ENCODE measurements around the gene ANXA1. TPM values are rescaled to one million over a fixed set of nuclear protein-coding genes. Genes with fewer than 3 reads are reported as not detected.
A peak's percentile ranks its signal among the peaks of the same experiment; 100 is the strongest.

ANXA1 gene
- total RNA-seq, 1 experiment from 2014 or later, result 486 TPM

- Histone ChIP-seq H4K20me1 (ENCODE audit: insufficient read depth) (no peaks in the 10 kb centered on the region), H3K79me2 (ENCODE audit: insufficient read depth, low read length) (no peaks in the 10 kb centered on the region), H3K9ac (ENCODE audit: low read length) (no peak overlapping the region), H2AFZ (ENCODE audit: low read depth, low read length, poor library complexity, severe bottlenecking) (peak overlapping the region; percentile 39), H3K9me2 (ENCODE audit: insufficient read depth) (no peaks in the 10 kb centered on the region; the same call in 1 of the 2 replicates), H3K27ac (ENCODE audit: low read depth, low read length) (no peak overlapping the region), H3K27me3 (ENCODE audit: insufficient read depth, low read length) (no peaks in the 10 kb centered on the region), H3K4me1 (ENCODE audit: control insufficient read depth in 1 of 2, insufficient read depth in 2 of 2, low read length in 2 of 2) (peaks cover 41 to 63% of the 10 kb centered on the region in 2 experiments), H3K36me3 (ENCODE audit: control insufficient read depth in 1 of 2, insufficient read depth in 2 of 2, low read length in 2 of 2) (no peaks in the 10 kb centered on the region), H3K4me2 (ENCODE audit: low read length) (peak overlapping the region; percentile 68; the same call in 1 of the 2 replicates), H3K4me3 (replicated peaks in 1 of 2; ENCODE audit: low read depth in 1 of 2, low read length in 2 of 2) (no peak overlapping the region), H3K9me3 (ENCODE audit: control insufficient read depth in 1 of 2, insufficient read depth in 1 of 2, low read depth in 1 of 2, low read length in 2 of 2) (no peaks in the 10 kb centered on the region)
- TF ChIP-seq ELF1 (IDR thresholded peaks at IDR 0.05; ENCODE audit: borderline replicate concordance, low read depth) (no peak), RAD21 (IDR thresholded peaks at IDR 0.05; ENCODE audit: low read depth) (no peak), ATF3 (IDR thresholded peaks at IDR 0.05) (no peak), EGR1 (IDR thresholded peaks at IDR 0.05; ENCODE audit: low read depth) (no peak), SRF (IDR thresholded peaks at IDR 0.05; ENCODE audit: low read depth) (no peak), ZBTB33 (IDR thresholded peaks at IDR 0.05; ENCODE audit: extremely low read depth, insufficient replicate concordance, low read length) (no peak), YY1 (IDR thresholded peaks at IDR 0.05; ENCODE audit: extremely low read depth, insufficient replicate concordance, low read depth, low read length) (no peak), FOSL1 (IDR thresholded peaks at IDR 0.05; ENCODE audit: low read depth) (no peak), JUND (IDR thresholded peaks at IDR 0.05) (no peak), SP1 (IDR thresholded peaks at IDR 0.05; ENCODE audit: low read depth) (no peak), POLR2A (IDR thresholded peaks at IDR 0.05; ENCODE audit: borderline replicate concordance, extremely low read depth, insufficient read depth, insufficient read length) (no peak), REST (IDR thresholded peaks at IDR 0.05; ENCODE audit: low read depth) (no peak), TCF7L2 (IDR thresholded peaks at IDR 0.05; ENCODE audit: borderline replicate concordance, extremely low read depth, insufficient read depth, insufficient read length) (no peak), EZH2 (IDR thresholded peaks at IDR 0.05) (no peak), ZNF274 (IDR thresholded peaks at IDR 0.05; ENCODE audit: low read depth, low read length) (no peak), EZH2phosphoT487 (IDR thresholded peaks at IDR 0.05; ENCODE audit: borderline replicate concordance) (no peak), CTCF (IDR thresholded peaks at IDR 0.05 in 2 of 3, conservative IDR thresholded peaks at IDR 0.05 in 1 of 3; ENCODE audit: borderline replicate concordance in 1 of 3, insufficient read depth in 1 of 3, low read depth in 2 of 3, low read length in 2 of 3) (no peak), SIN3A (IDR thresholded peaks at IDR 0.05; ENCODE audit: low read depth) (no peak), MAX (IDR thresholded peaks at IDR 0.05) (no peak)
- intact Hi-C loops (cut with micrococcal nuclease), result no loop called here
- ChIA-PET RAD21 (ENCODE audit: low non-redundant PET in 1 of 2, low total read pairs in 2 of 2, uncharacterized antibody in 2 of 2, unreplicated experiment in 2 of 2) (interaction anchor here (0.6 to 1.2 kb wide), 2 partner anchors 41 to 62 kb away, joined by 3 to 4 read pairs; no protein-coding TSS in a partner anchor), POLR2A (interaction anchor here (1.6 to 3.0 kb wide), 4 partner anchors 21 to 70 kb away, joined by 5 to 18 read pairs (median 10); partner anchors contain the start of gene ANXA1), CTCF (interaction anchor here (1.7 to 4.2 kb wide), 3 partner anchors 70 to 321 kb away, joined by 3 to 25 read pairs (median 11); no protein-coding TSS in a partner anchor)
- ATAC-seq (no peak), DNase-seq (ENCODE audit: low read depth, low spot score) (no peak)
- no TSS peak for BruUV-seq (replicated peaks)
Observed at GRCh38 chr9:73178044-73178443, 26.4 kb downstream of the ANXA1 start.
